GM18858 (cell line): ENCODE results near the gene MON2.
"Not testable (repeated sequence)": the region's sequence is repeated elsewhere in the genome, so short reads cannot be mapped to it uniquely, and the experiment has no call there.

Experiments used
- ATAC-seq: cut with Tn5 transposase; IDR thresholded peaks from one replicate; pipeline ENCODE4 v1.9.1; 2021; ENCODE audit not compliant: unreplicated experiment

The MON2 gene

GRCh38 chr12:62542814-62543213 is 76.2 kb downstream of the MON2 start:
- ATAC-seq = no peak

GRCh38 chr12:62543324-62543723 is 76.7 kb downstream of the MON2 start:
- ATAC-seq = no peak

- ATAC-seq = no peak
Observed at GRCh38 chr12:62543741-62544140, 77.1 kb downstream of the MON2 start.

- ATAC-seq = no peak
Observed at GRCh38 chr12:62552906-62553556, 86.4 kb downstream of the MON2 start.

DNA sequence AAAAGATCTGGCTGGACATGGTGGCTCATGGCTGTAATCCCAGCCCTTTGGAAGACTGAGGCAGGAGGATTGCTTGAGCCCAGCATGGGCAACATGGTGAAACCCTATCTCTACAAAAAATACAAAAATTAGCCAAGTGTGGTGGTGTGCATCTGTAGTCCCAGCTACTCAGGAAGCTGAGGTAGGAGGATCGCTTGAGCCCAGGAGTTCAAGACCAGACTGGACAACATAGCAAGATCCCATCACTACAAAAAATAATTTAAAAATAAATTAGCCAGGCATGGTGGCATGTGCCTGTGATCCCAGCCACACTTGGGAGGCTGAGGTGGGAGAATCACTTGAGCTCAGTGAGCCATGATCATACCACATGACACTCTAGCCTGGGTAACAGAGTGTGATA is 92.7 kb downstream of the MON2 start:
- not testable (repeated sequence) for ATAC-seq

DNA sequence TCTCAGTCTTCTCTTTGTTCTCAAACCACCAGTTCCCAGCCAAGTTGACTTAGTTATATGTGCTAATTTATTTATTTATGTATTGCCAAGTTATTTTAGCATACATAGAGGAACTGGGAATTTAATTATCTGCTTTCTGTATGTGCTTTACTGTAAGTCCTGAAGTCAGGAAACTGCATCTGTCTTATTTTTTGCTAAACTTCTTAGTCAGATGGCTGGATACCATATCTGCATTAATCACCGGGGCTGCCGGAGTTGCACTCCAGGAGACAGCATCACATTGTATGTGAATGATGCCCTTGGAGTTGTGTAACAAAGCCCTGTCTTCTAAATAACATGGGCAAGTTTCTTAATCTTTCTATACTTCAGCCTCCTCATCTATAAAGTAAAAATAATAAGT is 96.2 kb downstream of the MON2 start:
- ATAC-seq = no peak

- no peak for ATAC-seq
Observed at GRCh38 chr12:62575036-62575435, 108.4 kb downstream of the MON2 start.

GRCh38 chr12:62576503-62576902 is 109.9 kb downstream of the MON2 start:
- ATAC-seq = no peak

- ATAC-seq = no peak
Observed at GRCh38 chr12:62578726-62579125, 112.1 kb downstream of the MON2 start.

- ATAC-seq = peak; percentile 64
Observed at GRCh38 chr12:62581288-62582064, 114.8 kb downstream of the MON2 start.

- ATAC-seq = no peak
Observed at GRCh38 chr12:62582065-62582366, 115.4 kb downstream of the MON2 start.

DNA sequence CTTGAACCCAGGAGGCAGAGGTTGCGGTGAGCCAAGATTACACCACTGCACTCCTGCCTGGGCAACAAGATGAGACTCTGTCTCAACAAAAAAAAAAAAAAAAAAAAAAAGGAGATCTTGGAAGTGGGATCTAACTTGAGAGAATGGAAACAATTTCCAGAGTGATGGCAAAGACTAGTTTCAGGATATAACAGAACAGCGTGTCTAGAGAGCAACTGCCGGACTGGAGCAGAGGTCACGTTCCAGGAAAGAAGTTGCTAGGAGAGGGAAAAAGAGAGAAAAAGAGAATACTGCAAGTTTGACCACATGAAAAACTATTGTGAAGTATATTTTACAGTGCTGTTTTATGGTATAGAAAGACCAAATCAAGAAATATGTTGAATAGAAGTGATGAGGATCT is 118.0 kb downstream of the MON2 start:
- ATAC-seq = no peak

DNA sequence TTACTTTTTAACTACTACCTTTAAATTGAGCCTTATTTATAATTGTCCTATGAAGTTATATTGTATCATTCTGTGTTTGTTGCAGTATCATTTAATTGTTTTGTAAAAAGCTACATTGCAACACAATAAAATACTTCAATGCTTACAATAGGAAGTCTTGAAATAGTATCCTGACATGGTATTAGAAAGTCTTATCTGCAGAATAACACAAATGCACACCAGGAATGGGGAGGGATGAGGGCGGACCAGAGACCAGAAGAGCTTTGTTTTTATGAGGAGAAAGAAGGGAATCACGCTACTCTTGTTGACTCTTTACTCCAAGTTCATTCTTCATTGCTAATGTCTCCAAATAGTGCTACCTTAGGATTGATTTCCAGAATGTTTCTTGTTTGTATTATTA is 120.2 kb downstream of the MON2 start:
- no peak for ATAC-seq

- no peak for ATAC-seq
Observed at GRCh38 chr12:62588916-62589315, 122.3 kb downstream of the MON2 start.

DNA sequence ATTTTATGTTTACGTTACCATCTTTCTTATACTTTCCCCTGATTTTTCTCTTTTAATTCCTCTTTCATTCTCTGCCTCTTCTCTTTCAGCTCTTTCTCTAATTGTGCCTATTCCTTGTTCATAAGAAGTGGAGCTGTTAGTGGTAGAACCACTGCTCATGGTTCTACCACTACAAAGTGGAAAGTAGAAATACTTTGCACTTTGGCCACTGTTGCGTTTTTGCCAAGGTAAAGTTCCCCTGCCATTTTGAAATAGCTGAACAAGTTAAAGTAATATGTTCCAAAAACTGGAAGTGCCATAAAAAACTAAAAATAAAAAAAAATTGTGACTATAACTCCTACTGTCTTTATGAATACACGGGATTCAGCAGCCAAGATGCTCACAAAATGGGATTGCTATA is 130.6 kb downstream of the MON2 start:
- ATAC-seq = no peak

- ATAC-seq = no peak
Observed at GRCh38 chr12:62598846-62599245, 132.2 kb downstream of the MON2 start.

DNA sequence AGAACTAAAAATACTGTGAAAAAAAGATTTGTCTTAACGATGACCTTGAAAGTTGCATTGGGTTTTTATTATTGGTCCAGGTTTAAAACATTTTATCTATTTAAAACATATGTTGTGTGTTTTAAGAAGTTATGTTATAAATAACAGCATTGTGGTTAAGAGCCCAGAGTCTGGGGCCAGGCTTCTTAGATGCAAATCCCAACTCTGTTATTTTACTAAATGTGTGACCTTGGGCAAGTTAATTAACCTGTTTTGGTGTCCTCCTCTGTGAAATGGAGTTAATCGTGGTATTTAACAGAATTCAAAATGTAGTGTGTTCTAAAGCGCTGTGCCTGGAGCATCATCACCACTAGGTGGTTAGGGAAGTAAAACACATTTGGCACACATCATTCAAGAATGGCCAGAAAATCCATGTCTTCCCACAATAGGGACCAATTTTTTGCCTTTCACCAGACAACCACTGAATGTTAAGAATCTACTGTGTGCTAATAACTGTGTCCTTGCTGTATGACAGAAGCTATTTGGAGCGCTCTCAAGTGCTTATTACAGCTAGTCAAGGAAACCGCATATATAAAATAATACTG is 133.3 kb downstream of the MON2 start:
- ATAC-seq = no peak

GRCh38 chr12:62601765-62602164 is 135.1 kb downstream of the MON2 start:
- ATAC-seq = no peak

DNA sequence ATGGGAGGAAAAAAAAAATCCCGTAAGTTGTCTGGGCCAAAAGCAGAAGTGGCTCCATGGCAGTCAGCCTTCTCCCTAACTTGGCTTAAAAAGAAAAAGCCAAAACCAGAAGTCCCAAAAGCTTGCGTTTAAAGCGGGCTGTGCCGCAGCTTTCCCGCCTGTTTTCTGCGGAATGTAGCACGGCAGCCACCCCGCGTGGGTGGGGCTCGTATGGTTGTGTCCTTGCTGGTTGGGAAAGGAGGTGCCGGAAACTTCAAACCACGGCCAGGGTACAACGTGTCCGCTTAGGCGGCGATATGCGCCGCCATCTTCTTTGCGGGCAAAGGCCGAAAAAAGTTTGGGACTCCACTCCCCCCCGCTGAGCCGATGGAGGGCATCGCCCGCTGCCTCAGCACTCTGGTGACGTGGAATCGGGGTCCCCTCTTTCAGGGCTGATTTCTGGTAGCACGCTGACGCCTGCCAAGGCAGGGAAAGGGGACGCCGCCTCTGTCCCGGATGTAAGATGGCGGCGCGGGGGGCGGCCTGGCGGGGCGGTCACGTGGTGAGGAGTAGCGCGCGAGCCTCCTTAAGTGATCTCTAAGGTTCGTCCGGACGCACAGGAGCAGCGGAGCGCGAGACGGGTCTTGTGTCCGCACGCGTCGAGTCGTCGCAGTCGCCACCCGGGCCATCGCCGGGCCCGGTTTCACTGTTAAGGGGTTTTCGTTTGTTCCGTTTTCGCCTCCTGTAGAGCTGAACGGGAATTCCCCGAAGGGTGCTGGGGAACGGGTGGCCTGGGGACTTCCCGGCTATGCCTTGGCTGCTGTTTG is 135.8 kb downstream of the MON2 start:
- ATAC-seq = peak; percentile 54

DNA sequence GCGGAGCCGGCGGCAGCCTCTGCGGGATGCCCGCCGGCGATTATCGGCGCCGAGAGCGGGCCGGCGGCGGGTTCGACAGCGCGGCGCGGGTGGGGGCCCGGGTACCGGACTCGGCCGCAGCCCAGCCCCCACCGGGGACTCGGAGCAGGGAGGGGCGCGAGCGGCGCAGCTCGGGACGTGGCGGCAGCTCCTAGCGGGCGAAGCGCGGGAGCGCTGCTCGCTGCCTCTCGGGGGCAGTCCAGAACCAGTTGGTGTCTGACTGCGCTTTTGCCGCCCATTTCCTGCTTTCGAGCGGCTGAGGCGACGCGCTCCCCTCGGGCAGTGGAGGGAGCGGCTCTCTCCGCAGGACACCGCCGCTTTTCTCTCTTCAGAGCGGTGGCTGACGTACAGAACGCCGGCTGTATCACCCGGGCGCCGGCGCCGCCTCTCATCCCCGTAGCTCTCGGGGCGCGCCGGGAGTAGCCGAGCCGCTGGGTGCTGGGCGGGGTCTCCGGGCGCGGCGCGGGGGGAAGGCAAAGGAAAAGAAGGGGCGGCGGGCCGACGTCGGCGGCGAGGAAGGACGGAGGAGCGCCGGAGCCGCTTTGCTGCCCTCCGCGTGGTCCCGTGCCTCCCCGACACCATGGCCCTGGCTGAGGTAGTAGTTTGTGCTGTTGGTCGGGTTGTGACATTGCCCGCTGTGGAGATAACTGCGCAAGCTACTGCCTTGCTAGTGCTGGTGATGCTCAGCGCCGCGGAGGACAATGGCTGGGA is 136.6 kb downstream of the MON2 start:
- ATAC-seq = peak; percentile 56

- ATAC-seq = no peak
Observed at GRCh38 chr12:62603811-62604098, 137.1 kb downstream of the MON2 start.
